H7 (cell line): Measurements from ENCODE around the gene KRT85. TPM values are rescaled to one million over a fixed set of nuclear protein-coding genes. Genes with fewer than 3 reads are reported as not detected.

Experiments
- DNase-seq: peaks from one replicate; pipeline ENCODE4 v3.0.0; 2012
- H3K27me3 ChIP-seq: 2 replicates; pipeline ENCODE4 v1.6.0; 2011; ENCODE audit warnings: mild to moderate bottlenecking, low read length; ENCODE audit not compliant: control insufficient read depth, insufficient read depth
- H3K36me3 ChIP-seq: replicated peaks from 2 replicates; pipeline ENCODE4 v1.5.1; 2011; ENCODE audit warnings: low read length; ENCODE audit not compliant: control insufficient read depth, insufficient read depth
- H3K4me3 ChIP-seq: 2 replicates; pipeline ENCODE4 v1.5.1; 2011; ENCODE audit warnings: low read depth, mild to moderate bottlenecking, control low read depth, low read length, moderate library complexity; ENCODE audit not compliant: insufficient read depth
- total RNA-seq: library from RNA; depleted of rRNA; stranded (reverse); fragments of >200 nt; shearing (Covaris generic); gene quantifications from 2 replicates; pipeline ENCODE4 v1.2.3, GENCODE V29; 2014

Gene KRT85
- total RNA-seq, 1 experiment from 2014 or later, result not detected

GRCh38 chr12:52401926-52402325, 34.6 kb upstream of the KRT85 start:
- no peaks in the 10 kb centered on the region for H3K36me3 ChIP-seq
- no peaks in the 10 kb centered on the region for H3K27me3 ChIP-seq
- no peak for DNase-seq
- H3K4me3 ChIP-seq, result no peak overlapping the region

DNA sequence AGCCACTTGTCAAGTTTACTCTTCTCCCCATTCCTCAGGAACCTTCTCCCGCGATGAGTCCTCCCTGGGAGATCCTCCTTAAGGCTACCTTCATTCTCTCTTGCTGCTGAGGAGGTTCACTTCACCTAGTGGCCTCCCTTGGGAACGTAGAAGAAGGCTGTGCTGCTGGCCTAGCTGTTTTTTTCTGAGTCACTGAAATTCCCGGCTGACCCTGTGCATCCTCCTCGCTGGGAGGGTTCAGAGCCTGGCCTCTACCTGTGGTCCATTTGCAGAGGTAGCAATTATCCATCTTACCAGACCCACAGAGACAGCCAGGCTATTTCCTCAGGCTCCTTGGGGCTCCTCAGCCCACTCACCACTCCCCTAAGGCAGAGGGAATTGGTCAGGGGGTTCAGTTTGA, 34.2 kb upstream of the KRT85 start:
- Histone ChIP-seq H3K36me3 (no peaks in the 10 kb centered on the region), H3K27me3 (no peaks in the 10 kb centered on the region), H3K4me3 (no peak overlapping the region)
- no peak for DNase-seq

- no peak for DNase-seq
- Histone ChIP-seq H3K27me3 (no peaks in the 10 kb centered on the region), H3K4me3 (no peak overlapping the region), H3K36me3 (no peaks in the 10 kb centered on the region)
Measured at GRCh38 chr12:52400906-52401305, 33.6 kb upstream of the KRT85 start.

GRCh38 chr12:52399756-52400155, 32.5 kb upstream of the KRT85 start:
- H3K4me3 ChIP-seq, result no peak overlapping the region
- no peaks in the 10 kb centered on the region for H3K27me3 ChIP-seq
- no peaks in the 10 kb centered on the region for H3K36me3 ChIP-seq
- no peak for DNase-seq

DNA sequence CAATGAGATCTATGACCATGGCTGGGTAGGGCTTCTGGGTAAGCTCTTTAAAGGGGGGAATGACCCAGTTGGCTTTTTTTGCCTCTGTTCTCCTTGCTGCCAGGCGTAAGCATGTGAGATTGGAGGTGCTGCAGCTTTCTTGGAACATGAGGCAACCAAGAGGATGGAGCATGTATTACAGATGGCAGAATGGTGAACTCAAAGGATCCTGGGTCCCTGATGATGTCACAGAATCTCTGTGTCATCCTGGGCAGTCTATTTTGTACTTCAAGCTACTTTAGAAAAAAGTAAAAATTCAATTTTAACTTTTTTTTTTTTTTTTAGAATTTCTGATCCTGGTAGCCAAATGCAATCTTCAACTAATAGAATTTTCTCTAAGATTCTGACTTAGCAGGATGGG, 30.9 kb upstream of the KRT85 start:
- no peak for DNase-seq

GRCh38 chr12:52396656-52397055, 29.4 kb upstream of the KRT85 start:
- Histone ChIP-seq H3K4me3 (no peak overlapping the region), H3K27me3 (no peaks in the 10 kb centered on the region), H3K36me3 (no peaks in the 10 kb centered on the region)
- no peak for DNase-seq

More for the DNA sequence above, 30.9 kb upstream of the KRT85 start:
- Histone ChIP-seq H3K36me3 (no peaks in the 10 kb centered on the region), H3K4me3 (no peak overlapping the region), H3K27me3 (no peaks in the 10 kb centered on the region)

- H3K27me3 ChIP-seq, result no peaks in the 10 kb centered on the region
- no peak overlapping the region for H3K4me3 ChIP-seq
- DNase-seq, result peak; percentile 96
- no peaks in the 10 kb centered on the region for H3K36me3 ChIP-seq
Measured at GRCh38 chr12:52395761-52396434, 28.6 kb upstream of the KRT85 start.

- Histone ChIP-seq H3K4me3 (no peak overlapping the region), H3K27me3 (no peaks in the 10 kb centered on the region), H3K36me3 (no peaks in the 10 kb centered on the region)
Measured at GRCh38 chr12:52394836-52395405, 27.6 kb upstream of the KRT85 start.

GRCh38 chr12:52392465-52393007, 25.3 kb upstream of the KRT85 start:
- Histone ChIP-seq H3K36me3 (no peaks in the 10 kb centered on the region), H3K4me3 (no peak overlapping the region), H3K27me3 (no peaks in the 10 kb centered on the region)
- no peak for DNase-seq

More at GRCh38 chr12:52394836-52395405, 27.6 kb upstream of the KRT85 start:
- no peak for DNase-seq

GRCh38 chr12:52391618-52392002, 24.3 kb upstream of the KRT85 start:
- Histone ChIP-seq H3K36me3 (no peaks in the 10 kb centered on the region), H3K27me3 (no peaks in the 10 kb centered on the region), H3K4me3 (no peak overlapping the region)
- DNase-seq, result no peak

GRCh38 chr12:52390739-52391617, 23.7 kb upstream of the KRT85 start:
- DNase-seq, result peak; percentile 79
- Histone ChIP-seq H3K36me3 (no peaks in the 10 kb centered on the region), H3K27me3 (no peaks in the 10 kb centered on the region), H3K4me3 (no peak overlapping the region)

DNA sequence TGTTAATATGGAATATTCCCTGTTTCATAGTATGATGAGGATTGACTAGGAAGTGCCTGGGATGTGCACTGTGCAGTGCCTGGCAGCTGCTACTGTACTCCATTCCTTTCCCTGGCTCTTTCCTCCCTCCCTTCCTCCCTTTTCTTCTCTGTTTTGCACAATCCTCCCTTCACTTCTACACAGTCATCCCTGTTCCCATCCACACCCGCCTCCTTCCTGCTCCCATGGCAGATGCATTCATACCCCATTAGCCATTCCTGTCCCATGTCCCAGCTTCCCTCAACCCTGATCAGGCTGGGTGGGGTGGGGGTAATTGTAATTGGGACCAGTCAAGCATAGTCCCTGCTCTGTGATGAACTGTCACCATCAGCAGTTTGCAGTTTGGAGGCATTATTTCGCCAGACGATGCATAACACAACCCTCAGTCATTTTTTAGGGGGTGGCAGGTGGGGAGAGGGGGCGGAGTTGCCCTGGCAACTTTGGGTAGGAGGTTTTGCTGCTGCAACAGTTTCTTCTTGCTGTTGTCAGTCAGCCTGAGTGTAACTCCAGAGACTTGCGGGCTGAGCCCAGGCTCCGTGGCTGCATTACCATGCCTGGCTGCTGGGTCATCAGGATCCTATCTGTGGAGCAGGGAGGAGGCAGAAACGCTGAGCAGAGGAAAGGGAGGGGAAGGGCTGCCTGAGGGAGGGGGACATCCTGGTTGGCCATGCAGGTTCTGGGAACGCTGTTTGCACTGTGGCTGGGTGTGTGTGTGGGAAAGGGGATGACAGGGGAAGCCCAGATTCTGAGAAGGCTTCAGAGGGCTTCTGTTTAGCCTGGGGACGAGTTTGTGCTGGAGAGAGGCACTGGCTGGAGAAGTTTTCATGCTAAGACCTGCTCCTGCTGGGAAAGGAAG, 22.3 kb upstream of the KRT85 start:
- DNase-seq, result no peak
- no peaks in the 10 kb centered on the region for H3K36me3 ChIP-seq

GRCh38 chr12:52387859-52388258, 20.6 kb upstream of the KRT85 start:
- DNase-seq, result no peak
- Histone ChIP-seq H3K27me3 (no peaks in the 10 kb centered on the region), H3K36me3 (no peaks in the 10 kb centered on the region), H3K4me3 (no peak overlapping the region)

More for the DNA sequence above, 22.3 kb upstream of the KRT85 start:
- H3K4me3 ChIP-seq, result no peak overlapping the region
- no peaks in the 10 kb centered on the region for H3K27me3 ChIP-seq

DNA sequence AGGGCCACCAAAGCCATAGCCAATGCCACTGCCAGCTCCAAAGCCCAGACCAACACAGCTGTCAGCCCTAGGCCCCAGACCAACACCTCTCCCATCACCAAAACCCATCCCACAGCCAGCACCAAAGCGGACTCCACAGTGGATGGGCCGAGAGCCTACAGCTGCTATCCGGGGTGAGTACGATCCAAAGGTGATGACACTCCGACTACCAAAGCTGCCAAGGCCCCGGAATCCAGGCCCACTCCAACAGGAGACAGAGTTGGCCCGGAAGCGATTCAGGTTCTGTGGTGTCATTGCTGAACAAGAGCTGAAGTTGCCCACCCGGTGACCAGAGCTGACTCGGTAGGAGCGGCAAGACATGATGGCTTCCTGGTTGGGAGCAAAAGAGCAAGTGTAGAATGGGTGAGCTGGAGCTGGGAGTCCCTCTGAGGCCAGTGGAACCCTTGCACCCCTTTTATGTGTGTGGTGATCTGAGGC, 18.0 kb upstream of the KRT85 start, which contains the start of gene KRT84:
KRT84 (minus strand) TSS at position 427 of the 477 bp plus-strand sequence; CDS start at position 360, 67 bp downstream.
- DNase-seq, result no peak
- no peak within 1 kb of the TSS for H3K4me3 ChIP-seq
- no peaks in the 10 kb centered on the region for H3K36me3 ChIP-seq
- no peaks in the 10 kb centered on the region for H3K27me3 ChIP-seq
